Neural cell (in vitro differentiated cells): ENCODE results near the gene FGD4.

ENCODE experiments used
- EZH2 ChIP-seq: fragments of 200-600, 300-800 bp; shearing (Covaris generic), sonication (generic); IDR thresholded peaks from 2 replicates; pipeline ENCODE4 v1.6.1; 2014; ENCODE audit warnings: antibody characterized with exemption, low read length, borderline replicate concordance, mild to moderate bottlenecking; ENCODE audit not compliant: insufficient read depth, poor library complexity, severe bottlenecking
- POLR2AphosphoS5 ChIP-seq: IDR thresholded peaks from 2 replicates; pipeline ENCODE4 v1.6.1; 2012
- SMC3 ChIP-seq: fragments of 450-650 bp; conservative IDR thresholded peaks from 2 replicates; pipeline ENCODE4 v1.6.1; 2014; ENCODE audit warnings: antibody characterized with exemption, mild to moderate bottlenecking, moderate library complexity; ENCODE audit not compliant: poor library complexity
- TAF1 ChIP-seq: IDR thresholded peaks from 2 replicates; pipeline ENCODE4 v1.6.1; 2012; ENCODE audit warnings: low read depth
- TF ChIP-seq, protein P1 (sequence below): fragments of 450-650 bp; IDR thresholded peaks from 2 replicates; pipeline ENCODE4 v1.5.1; 2014; ENCODE audit warnings: antibody characterized with exemption, mild to moderate bottlenecking, moderate library complexity; ENCODE audit not compliant: poor library complexity, severe bottlenecking

GRCh38 chr12:32688786-32689185 lies 289.4 kb downstream of the FGD4 start:
- TF ChIP-seq, protein P1, sequence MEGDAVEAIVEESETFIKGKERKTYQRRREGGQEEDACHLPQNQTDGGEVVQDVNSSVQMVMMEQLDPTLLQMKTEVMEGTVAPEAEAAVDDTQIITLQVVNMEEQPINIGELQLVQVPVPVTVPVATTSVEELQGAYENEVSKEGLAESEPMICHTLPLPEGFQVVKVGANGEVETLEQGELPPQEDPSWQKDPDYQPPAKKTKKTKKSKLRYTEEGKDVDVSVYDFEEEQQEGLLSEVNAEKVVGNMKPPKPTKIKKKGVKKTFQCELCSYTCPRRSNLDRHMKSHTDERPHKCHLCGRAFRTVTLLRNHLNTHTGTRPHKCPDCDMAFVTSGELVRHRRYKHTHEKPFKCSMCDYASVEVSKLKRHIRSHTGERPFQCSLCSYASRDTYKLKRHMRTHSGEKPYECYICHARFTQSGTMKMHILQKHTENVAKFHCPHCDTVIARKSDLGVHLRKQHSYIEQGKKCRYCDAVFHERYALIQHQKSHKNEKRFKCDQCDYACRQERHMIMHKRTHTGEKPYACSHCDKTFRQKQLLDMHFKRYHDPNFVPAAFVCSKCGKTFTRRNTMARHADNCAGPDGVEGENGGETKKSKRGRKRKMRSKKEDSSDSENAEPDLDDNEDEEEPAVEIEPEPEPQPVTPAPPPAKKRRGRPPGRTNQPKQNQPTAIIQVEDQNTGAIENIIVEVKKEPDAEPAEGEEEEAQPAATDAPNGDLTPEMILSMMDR = no peak
- TF ChIP-seq EZH2 (no peak), POLR2AphosphoS5 (no peak), TAF1 (no peak), SMC3 (no peak)
